ENCODE measurements around the gene TMTC2.
"Not testable (repeated sequence)": the region's sequence is repeated elsewhere in the genome, so short reads cannot be mapped to it uniquely, and the experiment has no call there.

The TMTC2 gene

GRCh38 chr12:82788594-82788993, 101.9 kb downstream of the TMTC2 start:
- DNase-seq (ENCODE audit: low read depth in 2 of 2): no peak

DNA sequence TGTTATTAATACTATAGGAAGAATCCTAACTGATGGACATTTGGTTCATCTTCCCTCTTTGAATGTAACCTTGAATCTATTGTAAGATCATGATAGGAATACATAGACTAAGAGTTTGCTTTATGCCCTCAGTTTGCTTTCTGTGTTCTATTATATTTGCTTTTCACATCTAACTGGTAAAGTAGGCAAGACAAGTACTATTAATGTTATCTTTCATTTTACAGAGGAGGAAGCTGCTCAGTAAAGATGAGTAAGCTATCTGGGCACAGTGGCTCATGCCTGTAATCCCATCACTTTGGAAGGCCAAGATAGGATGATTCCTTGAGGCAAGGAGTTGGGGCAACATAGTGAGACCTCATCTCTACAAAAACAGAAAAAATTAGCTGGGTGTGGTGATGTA, 103.0 kb downstream of the TMTC2 start:
- no peak for DNase-seq (ENCODE audit: low read depth in 2 of 2)

DNA sequence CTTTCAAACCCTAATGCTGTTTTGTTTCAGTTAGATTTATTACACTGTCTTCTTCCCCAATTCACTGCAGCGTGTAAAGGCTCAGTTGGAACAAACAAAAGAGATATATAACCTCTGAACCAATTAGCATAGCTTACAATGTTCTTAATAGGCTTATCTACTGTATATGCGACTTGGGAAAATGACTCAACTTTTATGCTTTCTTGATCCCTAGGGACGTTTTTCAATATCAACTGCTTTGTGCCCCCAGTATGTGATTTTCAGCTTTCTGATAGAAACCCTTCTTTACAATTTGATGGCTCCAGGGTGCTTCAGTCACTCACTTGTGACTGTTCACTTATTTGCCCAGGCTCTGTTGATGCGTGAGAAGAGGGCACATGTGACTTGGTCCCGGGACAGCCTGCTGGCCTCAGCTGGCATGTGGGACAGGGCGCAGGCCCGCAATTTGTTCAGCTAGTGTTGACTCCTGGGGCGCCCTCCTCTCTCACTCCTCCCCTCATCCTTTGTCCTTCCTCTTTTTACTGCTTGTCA, 107.1 kb downstream of the TMTC2 start:
- DNase-seq (ENCODE audit: low read depth in 2 of 2): no peak

DNA sequence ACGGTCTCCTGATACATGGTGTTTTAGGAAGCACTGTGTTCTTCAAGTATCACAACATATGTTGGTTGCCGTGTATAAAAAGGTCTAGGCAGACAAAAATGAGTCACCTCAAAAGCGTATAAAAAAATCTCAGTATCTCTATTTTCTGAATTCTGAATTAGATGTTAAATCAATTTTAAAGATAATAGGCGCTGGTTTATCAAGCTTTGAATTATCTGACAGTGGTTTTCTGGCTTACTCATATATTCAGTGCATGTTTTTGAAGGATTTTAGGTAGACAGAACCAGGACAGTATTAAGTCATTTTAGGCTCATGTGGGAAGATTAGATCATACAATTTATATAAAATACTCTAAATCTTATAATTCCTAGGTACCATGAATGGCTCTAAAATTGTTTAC, 110.8 kb downstream of the TMTC2 start:
- no peak for DNase-seq (ENCODE audit: low read depth in 2 of 2)

GRCh38 chr12:82800185-82800584, 113.5 kb downstream of the TMTC2 start:
- DNase-seq (ENCODE audit: low read depth in 2 of 2): no peak

DNA sequence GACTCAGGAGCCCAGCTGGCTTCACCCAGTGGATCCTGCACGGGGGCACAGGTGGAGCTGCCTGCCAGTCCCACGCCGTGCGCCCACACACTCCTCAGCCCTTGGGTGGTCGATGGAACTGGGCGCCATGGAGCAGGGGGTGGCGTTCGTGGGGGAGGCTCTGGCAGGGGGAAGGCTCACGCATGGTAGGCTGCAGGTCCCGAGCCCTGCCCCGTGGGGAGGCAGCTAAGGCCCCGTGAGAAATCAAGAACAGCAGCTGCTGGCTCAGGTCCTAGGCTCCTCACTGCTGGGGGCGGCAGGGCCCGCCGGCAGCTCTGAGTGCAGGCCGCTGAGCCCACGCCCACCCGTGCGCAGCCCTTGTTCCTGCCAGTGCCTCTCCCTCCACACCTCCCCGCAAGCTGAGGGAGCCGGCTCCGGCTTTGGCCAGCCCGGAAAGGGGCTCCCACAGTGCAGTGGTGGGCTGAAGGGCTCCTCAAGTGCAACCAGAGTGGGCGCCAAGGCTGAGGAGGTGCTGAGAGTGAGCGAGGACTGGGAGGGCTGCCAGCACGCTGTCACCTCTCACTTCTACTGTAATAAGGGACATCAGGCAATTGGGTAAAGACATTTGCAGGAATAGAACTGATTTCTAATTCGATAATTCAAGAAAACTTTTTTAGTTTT, 115.4 kb downstream of the TMTC2 start:
- no peak for DNase-seq (ENCODE audit: low read depth in 2 of 2)

DNA sequence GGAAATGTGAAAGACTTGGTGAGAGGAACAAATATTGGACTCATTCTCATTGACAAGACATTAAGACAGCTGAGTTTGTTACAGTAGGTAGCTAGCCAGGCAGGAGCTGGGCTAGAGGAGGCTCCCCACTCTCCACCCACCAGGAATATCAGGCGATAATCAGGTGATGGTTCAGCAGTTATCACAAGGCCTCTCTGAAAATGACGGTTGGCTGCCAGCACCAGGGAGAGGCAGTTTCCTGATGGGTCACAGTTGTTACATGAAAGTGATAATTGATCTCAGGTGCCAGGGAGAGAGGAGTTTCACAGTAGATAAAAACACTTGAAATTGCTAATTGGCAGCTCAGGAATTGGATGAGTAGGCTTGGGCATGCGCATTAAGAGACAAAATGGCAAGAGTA, 116.5 kb downstream of the TMTC2 start:
- DNase-seq (ENCODE audit: low read depth in 2 of 2): no peak

DNA sequence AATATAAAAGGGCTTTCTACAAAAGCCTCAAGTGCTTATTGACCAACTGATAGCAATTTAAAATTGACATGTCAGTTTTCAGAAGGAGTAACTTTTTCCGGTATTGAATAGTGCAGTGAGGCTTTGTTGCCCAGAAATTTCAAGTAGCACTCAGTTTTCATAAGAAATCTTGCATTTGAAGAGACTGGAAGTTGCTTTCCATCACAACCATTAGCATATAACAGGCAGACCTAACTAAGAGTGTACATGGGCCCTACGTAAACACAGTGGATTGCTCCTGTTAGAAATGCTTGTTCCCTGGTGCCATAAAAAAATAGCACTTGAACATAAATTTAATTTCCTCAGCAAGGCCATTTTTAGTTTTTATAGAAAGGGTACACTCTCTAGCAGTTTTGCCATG, 117.9 kb downstream of the TMTC2 start:
- DNase-seq (ENCODE audit: low read depth in 2 of 2): no peak

- not testable (repeated sequence) for DNase-seq (ENCODE audit: low read depth in 2 of 2)
These were observed 118.3 kb downstream of the TMTC2 start for GRCh38 chr12:82805004-82805403.

- DNase-seq (ENCODE audit: low read depth in 2 of 2): no peak
These were observed 119.2 kb downstream of the TMTC2 start for GRCh38 chr12:82805812-82806497.

DNA sequence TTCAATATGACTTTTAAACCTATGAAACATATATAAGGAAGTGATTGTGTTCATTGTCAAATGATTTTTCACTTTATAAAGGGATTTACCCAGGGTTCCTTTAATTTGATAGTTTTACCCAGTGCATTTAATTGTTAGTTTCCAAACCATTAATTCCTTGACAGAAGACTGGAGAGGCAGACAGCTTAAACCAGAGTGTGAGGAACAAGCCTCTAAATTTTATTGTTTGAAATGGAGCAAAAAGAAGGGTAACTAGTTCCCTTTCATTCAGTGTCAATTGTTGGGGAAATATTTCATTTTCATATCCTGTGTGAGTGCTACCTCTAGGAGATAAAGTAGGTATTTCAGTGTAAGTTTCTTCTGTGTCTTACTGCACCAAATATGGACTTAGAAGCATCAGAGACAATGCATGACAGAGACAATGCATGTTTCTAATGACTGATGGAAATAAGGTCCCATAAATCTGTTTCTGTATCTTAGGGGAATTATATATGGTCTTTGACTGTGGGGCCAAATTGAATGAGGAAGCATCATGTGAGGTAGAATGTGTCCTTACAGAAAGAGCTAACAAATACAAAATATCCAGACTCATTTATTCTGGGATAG, 120.5 kb downstream of the TMTC2 start:
- no peak for DNase-seq (ENCODE audit: low read depth in 2 of 2)

DNA sequence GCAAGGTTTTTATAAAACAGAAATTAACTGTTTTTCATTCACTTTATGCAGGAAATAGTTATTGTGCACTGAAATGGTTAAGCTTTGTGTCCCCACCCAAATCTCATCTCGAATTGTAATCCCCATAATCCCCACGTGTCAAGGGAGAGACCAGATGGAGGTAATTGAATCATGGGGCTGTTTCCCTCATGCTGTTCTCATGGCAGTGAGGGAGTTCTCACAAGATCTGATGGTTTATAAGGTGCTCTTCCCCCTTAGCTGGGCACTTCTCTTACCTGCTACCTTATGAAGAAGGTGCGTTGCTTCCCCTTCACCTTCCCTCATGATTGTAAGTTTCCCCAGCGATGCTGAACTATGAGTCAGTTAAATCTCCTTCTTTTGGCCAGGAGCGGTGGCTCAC, 123.9 kb downstream of the TMTC2 start:
- no peak for DNase-seq (ENCODE audit: low read depth in 2 of 2)

- DNase-seq (ENCODE audit: low read depth in 2 of 2): no peak
These were observed 130.7 kb downstream of the TMTC2 start for GRCh38 chr12:82817368-82817767.

DNA sequence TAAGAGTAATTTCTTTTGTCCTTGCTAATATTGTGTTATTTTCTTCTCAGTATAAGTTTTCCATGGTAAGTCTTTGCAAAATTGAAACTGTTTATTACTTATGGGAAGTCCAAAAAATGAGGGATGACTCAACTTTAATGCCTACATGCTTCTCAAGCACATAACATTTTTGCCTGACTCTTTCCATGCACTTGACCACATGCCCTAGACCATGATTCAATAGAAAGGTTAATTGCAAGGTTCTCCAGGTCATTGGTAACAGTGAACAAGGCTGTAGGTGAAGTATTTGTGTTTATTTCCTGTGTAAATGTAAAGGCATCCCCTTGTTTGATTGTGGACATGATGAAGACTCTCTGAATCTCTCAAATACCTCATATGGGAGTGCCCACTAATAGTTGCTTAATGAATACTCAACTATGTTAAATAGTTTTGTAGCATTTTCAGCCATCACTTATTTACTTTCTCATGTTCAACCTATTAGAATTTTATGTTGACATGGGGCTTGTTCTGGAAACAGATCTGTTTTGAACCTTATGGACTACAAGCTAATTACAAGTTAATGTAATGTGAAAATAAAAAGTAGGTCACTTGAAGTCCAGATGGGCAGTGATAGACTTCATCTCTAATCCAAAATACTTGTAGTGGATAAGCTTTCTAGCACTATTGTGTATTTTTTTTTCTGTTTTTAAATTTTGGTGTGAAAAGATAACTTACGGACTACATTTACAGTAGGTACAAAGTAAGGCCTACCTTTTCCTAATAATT, 131.7 kb downstream of the TMTC2 start:
- no peak for DNase-seq (ENCODE audit: low read depth in 2 of 2)

DNA sequence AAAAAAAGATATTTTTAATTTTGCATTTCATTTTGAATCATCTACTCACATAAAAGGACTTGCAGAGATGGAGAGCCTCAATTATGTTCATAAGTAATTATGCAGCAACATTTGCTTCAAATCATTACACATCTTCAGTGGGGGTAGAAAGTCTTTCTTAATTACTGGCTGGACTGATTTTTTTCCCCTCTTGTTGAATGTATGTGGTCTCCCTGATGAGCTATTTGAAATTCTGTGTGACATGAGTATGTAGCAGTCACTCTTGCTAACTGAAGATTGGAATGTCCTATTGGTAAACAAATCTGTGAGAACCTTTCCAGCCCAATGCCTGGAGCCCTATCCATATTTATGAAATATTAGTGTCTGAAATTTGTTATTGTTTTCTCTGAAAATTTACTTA, 139.8 kb downstream of the TMTC2 start:
- no peak for DNase-seq (ENCODE audit: low read depth in 2 of 2)

DNA sequence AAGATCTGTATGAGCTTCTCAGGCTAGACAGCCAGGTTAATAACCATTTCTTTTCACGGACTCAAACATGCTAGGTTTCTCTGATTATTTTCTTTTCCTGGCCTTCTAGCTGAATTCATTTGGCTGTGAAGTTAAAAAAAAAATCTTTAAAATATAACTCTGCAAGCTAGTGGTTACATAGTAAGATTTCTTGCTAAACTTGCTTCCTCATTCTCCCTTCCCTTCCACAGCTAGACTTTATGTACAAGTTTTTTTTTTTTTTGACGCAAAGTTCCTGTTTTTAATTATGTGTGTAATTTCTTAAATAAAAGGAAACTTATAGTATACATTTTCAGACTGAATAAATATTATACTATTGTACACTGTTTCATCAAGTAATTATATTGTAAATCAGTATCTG, 145.4 kb downstream of the TMTC2 start:
- no peak for DNase-seq (ENCODE audit: low read depth in 2 of 2)

- no peak for DNase-seq (ENCODE audit: low read depth in 2 of 2)
These were observed 146.3 kb downstream of the TMTC2 start for GRCh38 chr12:82832981-82833380.

- DNase-seq (ENCODE audit: low read depth in 2 of 2): no peak
These were observed 146.8 kb downstream of the TMTC2 start for GRCh38 chr12:82833481-82833880.

GRCh38 chr12:82835217-82835616, 148.5 kb downstream of the TMTC2 start:
- no peak for DNase-seq (ENCODE audit: low read depth in 2 of 2)

DNA sequence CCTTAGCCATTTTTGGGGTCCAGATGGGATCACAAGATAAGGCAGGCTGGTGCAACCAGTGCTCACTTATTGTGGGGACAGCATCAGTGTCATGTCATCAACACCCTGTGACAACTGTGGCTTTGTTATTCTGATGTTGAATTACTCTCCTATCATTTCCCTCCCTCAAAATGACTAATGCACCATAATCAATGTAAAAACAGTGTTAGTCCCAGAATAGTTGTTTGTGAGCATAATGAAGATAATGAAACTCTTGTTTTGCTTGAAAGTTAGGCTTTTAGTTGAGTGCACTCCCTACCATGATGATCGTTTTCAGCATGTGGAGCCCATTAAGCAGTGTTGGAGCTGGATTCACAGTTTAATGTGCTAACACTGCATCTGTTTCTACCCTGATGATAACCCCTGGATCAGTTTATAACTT, 151.4 kb downstream of the TMTC2 start:
- no peak for DNase-seq (ENCODE audit: low read depth in 2 of 2)

DNA sequence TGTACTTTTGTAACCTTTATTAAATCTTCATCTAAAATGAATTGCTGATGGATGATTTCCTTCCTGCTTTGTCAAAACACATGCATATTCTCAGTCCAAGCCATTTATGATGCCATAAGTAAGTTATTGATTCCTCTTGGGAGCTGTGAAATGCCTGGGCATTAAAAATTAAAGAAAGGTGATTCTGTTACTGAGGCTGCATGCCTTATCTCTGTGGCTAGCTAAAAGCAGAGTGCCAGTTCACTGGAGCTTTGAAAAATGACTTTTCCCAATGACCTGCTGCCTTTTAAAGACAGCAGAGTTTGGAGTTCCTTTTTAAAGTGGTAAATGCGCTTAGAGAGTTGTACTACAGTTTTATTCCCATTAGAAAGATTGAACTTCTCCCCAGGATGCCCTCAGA, 152.1 kb downstream of the TMTC2 start:
- DNase-seq (ENCODE audit: low read depth in 2 of 2): no peak

DNA sequence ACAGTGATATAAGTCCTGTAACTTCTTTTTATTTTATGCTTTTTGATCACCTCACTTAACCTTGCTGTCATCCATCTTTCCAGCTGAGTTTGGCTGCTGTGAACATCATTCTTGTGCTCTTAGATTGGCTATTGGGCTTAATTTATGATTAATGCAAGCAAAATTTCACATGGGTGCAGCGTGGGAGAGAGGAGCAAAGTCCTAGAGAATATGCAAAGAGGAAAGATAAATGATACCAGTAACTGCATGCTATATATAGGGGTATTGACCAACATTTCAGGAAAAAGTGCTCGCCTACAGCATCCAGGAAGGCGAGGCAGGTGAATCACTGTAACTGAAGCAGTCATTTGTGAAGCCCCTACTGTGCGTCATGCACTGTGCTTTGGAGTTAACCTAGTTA, 153.1 kb downstream of the TMTC2 start:
- DNase-seq (ENCODE audit: low read depth in 2 of 2): no peak
